GM18520 (cell line): Measurements from ENCODE around the gene TRAPPC2L.
A peak's percentile ranks its signal among the peaks of the same experiment; 100 is the strongest.

ENCODE experiments used
- ATAC-seq: cut with Tn5 transposase; IDR thresholded peaks from one replicate; pipeline ENCODE4 v1.9.1; 2021; ENCODE audit not compliant: unreplicated experiment

TRAPPC2L gene

GRCh38 chr16:88856828-88857727 lies at the start of gene TRAPPC2L, which contains the start of gene GALNS:
Gene TRAPPC2L (plus strand): TSS chr16:88857127. CDS start chr16:88857151, 24 bp downstream.
Gene GALNS (minus strand): TSS chr16:88856947. CDS start chr16:88856877, 70 bp downstream.
- peak; percentile 71 for ATAC-seq

GRCh38 chr16:88807142-88807625 lies 49.7 kb upstream of the TRAPPC2L start:
- no peak for ATAC-seq

DNA sequence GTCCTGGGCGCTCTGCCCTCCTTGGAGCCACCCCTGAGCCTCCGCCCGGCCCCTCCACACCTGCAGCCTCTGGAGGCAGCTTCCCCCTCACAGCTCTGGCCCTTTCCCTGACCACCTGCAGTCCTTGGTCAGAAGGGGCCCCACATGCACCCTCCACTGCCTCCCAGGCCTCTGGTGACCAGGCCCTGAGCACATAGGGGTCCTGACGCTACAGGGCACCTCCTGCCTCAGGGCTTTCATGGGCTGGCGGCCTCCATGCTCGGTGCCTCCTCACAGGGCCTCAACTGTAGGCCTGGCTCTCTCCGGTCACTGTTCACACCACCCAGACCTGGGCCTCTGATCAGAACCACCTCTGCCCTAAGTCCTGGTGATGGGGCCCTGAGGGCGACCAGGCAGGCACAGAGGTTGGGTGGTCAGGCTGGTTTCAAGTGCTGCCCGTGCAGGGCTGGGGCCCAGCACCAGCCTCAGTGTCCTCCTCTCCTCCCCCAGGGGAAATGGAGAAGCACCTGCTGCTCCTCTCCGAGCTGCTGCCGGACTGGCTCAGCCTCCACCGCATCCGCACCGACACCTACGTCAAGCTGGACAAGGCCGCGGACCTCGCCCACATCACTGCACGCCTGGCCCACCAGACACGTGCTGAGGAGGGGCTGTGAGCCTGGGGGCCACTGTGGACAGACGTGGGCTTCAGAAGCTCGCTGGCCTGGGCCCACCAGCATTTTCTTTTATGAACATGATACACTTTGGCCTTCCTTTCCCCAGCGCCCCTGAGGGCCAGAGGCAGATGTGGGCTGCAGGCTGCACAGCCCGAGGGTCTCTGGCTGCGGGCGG lies 49.1 kb upstream of the TRAPPC2L start:
- no peak for ATAC-seq

GRCh38 chr16:88809068-88809675 lies 47.8 kb upstream of the TRAPPC2L start:
- ATAC-seq: no peak

GRCh38 chr16:88809676-88810165 lies 47.2 kb upstream of the TRAPPC2L start:
- no peak for ATAC-seq

- ATAC-seq: no peak
Measured at GRCh38 chr16:88810166-88810911, 46.6 kb upstream of the TRAPPC2L start.

DNA sequence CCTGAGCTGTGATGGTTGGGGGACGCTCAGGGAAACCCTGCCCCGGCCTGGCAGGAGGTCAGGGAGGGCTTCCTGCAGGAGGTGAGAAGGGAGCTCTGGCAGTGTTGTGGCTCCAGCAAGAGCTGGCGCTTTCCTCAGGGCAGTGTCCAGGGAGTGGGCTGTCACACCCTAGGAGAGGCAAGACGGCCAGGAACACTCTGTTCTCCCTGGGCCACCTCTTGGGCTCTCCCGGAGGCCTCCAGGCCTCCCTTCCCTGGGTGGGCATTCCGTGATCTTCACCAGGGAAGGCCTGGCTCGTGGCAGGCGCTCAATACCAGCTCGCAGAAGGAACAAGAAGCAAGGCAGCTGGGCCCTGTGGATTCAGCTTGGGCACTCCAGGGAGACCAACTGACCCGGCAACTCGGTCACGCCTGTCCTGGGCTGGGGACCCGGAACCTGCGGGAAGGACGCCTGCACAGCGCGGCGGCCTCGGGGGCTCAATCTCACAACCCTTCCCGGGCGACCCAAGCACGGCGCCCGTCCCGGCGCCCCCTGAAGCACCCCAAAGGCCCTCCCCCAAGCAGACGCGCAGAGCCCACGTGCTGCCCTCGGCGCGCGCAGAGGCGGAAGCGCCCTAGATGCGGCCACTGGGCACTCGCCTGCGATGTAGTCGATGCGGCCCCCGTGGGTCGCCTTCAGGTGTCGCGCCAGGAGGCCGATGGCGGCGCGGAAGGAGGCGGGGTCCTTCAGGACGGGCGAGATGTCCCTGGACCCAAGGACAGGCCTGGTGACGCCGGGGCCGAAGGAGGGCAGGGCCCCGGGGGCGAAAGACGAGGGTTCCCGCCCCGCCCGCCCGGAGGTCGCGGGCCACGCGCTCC lies 45.8 kb upstream of the TRAPPC2L start:
- peak; percentile 31 for ATAC-seq

GRCh38 chr16:88811769-88812512 lies 45.0 kb upstream of the TRAPPC2L start, which contains the start of gene APRT:
Gene APRT (minus strand): TSS chr16:88811928. CDS start chr16:88811899, 29 bp downstream.
- ATAC-seq: peak; percentile 62

- no peak for ATAC-seq
Measured at GRCh38 chr16:88812513-88813268, 44.2 kb upstream of the TRAPPC2L start.

DNA sequence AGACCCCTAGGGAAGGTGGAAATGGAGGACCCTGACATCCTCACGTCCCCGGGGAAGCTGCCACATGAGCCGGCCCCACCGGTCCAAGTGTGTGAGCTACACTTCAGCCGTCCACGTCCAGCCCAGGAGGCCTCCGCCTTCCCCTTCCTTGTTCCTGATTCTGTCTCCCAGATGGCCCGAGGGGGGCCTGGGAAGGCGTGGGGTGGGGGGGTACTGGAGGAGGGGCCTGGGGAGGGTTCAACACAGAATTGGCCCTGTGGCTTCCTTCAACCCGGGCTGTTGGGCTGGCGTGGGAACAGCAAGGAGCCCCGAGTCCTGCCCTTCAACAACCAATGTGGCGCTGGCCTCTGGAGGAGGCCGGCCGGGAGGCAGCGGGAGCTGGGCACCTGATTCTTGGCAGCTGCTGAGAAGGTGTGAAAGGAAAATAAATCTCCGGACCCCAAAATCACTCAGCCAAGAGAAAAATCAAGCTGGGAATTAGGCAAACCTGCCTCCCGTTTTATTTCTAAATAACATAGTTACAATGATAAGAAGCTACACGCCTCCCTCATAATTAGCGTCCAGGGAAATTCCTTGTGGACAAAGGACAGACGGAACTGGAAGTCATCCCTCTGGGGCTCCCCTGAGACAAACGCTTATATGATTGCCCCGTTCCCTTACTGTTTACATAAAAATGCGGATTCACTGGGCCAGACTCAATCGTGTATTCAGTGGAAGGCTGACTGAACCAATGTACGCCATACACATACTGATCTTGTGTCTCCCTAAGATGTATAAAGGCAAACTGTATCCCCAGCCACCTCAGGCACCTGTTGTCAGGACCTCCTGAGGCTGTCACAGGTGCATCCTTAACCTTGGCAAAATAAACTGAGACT lies 43.4 kb upstream of the TRAPPC2L start:
- ATAC-seq: no peak

DNA sequence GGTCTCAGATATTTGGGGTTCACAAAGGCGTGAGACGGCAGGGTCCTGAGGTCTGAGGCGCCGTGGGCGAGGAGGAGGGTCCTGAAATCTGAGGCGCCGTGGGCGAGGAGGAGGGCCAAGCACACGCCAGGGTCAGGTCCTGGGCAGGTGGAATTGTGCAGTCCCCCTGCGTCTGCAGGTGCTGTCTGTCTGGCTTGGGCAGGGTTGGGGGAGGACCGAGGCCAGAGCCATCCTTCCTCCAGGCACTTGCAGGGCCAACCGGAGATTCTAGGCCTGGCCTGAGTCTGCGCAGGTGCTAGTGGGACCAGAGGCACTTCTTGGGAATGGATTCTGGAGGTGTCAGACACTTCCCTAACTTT lies 42.8 kb upstream of the TRAPPC2L start:
- no peak for ATAC-seq

DNA sequence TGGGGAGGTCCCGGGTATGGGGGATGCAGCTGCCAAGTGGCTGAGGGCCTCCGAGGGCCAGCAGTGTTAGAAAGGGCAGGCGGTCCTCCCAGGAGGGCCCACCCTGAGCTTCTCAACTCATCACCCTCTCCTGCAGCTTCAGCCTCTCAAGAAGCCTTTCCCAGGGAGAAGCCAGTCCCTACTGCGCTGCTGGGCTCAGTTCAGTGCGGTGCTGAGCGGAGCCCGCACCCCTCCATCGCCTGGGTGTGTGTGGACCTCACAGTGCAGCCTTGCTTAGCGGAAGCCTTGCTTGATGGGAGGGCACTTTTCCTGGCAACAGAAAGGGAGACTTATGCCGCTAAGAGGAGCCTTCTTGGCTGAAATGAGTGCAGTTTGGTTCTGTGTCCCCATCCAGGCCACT lies 41.7 kb upstream of the TRAPPC2L start:
- no peak for ATAC-seq

- ATAC-seq: no peak
Measured at GRCh38 chr16:88815901-88816589, 40.9 kb upstream of the TRAPPC2L start.

GRCh38 chr16:88816736-88817535 lies 40.0 kb upstream of the TRAPPC2L start:
- ATAC-seq: no peak

DNA sequence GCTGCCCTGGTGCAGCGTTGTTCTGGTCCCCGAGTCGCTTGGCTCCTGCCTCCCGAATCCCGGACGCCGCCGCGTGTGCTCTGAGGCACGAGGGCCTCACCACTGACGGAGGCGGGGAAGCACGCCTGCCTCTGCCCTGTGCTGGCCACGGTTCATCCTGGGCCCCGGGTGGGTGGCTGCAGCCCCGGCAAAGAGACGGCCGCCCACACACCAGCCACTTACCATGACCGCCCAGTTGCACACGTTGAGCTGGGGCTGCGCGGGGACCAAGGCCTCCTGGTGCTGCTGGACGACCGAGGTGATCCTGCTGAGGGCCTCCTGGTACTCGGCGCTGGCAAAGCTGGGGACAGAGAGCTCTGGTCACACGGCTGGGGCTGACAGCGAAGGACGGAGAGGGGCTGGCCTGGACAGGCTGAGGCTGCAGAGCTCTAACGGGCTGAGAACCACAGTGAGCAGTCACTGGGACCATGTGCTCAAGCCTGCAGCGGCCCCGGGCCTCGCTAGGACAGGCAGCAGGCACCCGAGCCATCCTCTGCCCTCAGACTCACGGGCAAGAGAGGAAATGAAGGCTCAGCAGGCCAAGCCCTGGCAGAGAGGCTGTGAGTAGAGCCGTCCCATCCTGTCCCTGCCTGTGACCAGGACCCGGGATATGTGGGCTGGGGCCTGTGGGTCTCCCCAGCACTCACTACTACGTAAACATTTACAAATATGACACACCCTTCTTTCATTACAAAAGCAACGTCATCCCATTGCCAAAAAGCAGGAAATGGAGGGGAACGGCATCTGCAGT lies 38.9 kb upstream of the TRAPPC2L start:
- ATAC-seq: no peak
